HPDE6-E6E7 (cell line): Measurements from ENCODE around the gene MAN1C1.
"Not testable (repeated sequence)": the region's sequence is repeated elsewhere in the genome, so short reads cannot be mapped to it uniquely, and the experiment has no call there.

Source experiments
- DNase-seq: peaks from one replicate; pipeline ENCODE4 v3.0.0; 2011; ENCODE audit warnings: missing footprints; ENCODE audit errors: extremely low spot score

The MAN1C1 gene

DNA sequence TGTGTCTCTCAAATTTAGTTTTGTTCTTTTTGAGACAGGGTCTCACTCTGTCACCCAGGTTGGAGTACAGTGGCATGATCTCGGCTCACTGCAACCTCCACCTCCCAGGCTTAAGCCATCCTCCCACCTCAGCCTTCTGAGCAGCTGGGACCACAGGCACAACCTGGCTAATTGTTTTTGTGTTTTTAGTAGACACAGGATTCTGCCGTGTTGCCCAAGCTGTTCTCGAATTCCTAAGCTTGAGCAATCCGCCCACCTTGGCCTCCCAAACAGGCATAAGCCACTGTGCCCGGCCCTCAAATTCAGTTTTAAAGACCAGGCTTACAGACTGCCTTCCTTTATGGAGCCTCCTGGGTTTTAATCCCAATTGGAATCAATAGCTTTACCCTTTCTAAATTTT is 99.7 kb downstream of the MAN1C1 start:
- no peak for DNase-seq

DNA sequence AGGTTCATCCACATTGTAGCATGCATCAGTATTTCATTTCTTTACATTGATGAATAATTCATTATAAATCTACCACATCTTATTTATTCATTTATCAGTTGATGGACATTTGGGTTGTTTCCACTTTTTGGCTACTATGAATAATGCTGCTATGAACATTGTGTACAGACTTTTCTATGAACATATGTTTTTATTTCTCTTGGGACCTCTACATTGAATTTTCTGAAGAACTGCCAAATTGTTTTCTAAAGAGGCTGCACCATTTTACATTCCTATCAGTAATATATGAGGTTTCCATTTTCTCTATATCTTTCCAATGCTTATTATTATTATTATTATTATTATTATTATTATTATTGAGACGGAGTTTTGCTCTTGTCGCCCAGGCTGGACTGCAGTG is 102.1 kb downstream of the MAN1C1 start:
- DNase-seq = no peak

DNA sequence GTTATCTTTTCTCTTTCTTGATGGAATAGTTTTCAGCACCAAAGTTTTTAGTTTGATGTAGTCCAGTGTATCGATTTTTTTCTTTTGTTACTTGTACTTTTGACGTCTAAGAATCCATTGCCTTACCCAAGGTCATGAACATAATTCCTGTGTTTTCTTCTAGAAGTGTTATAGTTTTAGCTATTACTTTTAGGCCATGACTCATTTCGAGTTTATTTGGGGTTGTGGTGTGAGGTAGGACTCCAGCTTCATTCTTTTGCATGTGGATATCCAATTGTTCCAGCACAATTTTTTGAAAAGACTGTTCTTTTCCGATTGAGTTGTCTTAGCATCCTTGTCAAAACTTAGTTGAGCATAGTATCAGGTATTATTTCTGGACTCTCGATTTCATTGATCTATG is 104.0 kb downstream of the MAN1C1 start:
- no peak for DNase-seq

DNA sequence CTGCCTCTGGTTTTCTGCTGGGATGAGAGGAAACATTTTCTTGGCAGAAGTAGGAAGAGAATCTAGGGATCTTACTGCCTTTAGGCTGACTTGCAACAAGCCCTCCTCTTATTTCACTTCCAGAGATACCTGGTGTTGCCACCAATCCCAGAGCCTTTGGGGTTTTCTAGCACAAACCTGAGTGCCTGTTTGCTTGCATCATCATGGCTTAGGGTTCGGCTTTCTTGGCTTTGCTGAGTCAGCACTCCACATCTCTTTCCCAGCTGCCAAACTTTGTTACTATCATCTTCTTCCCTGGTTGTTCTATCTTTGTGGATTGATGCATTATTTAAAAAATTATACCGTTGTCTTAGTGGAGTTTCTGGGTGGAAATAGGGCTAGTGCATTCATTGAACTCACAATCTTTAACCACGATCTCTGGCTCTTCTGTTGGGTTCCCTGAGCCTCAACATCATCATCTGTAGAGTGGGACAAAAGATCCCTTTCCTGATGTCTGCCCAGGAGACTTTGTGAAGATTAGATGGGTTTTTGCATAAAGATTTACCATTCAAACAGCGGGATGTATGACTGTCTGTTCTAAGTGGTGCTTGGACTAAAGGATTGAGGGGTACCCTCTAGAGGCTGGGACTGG is 106.8 kb downstream of the MAN1C1 start:
- DNase-seq = no peak

DNA sequence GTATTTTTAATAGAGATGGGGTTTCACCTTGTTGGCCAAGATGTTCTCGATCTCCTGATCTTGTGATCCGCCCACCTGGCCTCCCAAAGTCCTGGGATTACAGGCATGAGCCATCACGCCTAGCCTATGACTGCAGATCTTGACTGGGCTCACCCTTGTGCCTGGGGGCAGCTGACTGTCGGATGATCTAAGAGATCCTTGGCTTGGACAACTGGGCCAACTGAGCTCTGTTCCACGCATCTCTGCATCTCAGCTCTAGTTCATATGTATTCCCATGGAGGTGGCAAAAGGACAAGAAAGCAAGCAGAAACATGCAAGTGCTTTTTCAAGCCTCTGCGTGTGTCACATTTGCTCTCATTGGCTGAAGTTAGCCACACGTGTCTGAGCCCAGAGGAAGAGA is 107.6 kb downstream of the MAN1C1 start:
- DNase-seq = no peak

DNA sequence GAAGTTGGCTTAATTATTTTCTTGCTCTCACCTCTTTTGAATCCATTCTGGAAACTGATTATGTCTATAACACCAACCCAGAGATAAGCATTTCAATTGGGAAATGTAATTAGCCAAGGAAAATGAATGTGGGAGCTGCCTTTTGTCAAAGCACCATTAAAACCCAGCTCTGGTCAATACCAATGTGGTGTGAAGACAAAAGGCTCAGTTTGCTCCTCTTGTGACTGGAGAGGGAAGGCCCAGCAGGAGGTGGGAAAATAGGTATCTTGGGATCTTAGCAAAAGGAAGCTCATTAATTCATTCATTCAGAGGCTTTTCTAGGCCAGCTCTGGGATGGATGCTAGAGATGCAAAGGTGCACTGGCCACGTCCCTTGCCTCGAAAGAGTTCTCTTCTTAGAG is 108.4 kb downstream of the MAN1C1 start:
- DNase-seq = no peak

DNA sequence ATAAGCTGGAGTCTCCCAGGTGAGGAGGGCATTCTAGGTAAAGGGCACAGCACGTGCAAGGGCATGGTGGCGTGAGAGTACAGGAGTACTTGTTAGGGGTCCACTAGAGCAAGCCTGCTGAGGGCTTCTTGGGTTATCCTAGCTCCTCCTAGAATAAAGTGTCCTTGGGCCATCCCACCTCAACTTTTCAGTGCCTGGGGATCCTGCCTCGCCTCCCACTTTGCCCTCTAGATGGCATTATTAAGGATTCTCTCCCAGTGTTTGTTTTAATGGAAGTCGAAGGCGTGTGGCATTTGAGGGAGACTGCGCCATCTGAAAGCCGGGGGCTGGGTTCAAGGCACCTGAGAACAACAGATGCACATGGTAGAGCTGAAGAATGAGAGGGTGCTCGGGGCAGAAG is 108.9 kb downstream of the MAN1C1 start:
- no peak for DNase-seq

DNA sequence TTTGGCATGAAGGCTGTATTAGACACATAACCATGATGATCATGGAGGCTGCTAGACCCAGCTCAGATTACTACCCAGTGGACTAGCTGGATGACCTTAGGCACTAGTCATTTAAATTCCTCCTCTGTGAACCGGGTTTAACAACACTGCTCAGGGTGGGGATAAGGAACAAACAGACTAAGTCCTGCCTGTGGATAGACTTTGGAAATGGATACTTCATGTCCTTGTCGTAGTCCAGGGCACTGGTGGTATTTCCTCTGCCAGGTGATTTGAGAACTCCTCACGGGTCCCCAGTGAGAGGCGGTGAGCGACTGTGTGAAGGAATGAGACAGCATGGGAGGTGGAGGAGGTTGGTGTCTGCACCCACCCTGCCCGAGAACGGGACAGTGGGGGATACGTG is 110.5 kb downstream of the MAN1C1 start:
- DNase-seq = no peak

DNA sequence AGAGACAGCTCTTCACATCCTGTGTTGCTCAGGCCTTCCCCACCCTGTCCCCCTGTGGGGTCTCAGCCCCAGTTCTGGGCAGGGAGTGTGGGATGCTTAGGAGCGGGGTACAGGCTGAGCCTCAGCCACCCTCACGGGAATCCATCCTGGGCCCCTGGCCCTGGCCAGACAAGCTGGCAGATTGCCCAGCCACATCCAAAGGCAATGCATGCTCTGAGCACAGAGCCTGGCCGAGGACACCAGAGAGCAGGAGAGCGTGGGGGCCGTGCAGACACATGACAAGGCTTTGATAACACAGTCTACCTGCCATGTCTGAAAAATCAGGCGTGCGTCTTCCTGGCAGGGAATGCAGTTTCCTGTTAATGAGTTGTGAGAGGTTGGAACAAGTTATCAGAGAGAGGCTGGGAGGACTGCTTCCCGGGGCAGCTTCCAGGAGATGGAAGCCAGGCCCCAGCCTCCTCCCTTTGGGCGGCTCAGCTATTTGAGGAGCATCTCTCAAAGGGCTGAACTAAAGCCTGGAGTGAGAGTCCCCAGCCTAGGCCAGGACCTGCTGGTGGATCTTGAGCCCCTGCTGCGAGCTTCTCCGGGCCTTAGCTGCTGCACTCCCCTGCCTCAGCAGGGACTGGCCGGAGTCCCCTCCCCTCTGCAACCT is 111.2 kb downstream of the MAN1C1 start:
- no peak for DNase-seq

DNA sequence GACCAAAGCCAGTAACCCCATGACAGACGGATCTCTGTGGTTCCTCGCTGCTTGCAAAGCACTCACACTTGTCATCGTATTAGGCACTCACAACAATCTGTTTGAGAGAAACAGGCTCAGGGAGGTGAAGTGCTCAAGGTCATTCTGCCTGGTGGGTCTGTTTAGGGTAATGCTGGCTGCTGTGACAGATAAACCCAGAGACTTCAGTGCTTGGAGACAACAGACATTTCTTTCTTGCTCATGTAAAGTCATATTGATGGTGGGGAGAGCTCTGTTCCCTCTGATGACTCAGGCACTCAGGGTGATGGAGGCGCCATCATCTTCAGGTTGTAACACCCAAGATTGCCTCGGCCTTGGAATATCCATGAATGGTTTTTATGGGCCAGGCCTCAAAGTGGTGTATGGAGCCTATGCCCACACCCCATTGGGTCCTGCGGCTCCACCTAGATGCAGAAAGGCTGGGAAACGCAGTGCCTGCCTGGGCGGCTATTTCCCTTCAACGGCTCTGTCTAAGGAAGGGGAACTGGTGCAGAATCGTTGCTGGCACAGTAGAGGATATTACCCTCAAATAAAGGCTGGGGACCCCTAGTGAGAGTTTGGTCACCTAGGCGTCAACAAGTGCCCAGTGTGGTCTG is 111.8 kb downstream of the MAN1C1 start:
- no peak for DNase-seq

DNA sequence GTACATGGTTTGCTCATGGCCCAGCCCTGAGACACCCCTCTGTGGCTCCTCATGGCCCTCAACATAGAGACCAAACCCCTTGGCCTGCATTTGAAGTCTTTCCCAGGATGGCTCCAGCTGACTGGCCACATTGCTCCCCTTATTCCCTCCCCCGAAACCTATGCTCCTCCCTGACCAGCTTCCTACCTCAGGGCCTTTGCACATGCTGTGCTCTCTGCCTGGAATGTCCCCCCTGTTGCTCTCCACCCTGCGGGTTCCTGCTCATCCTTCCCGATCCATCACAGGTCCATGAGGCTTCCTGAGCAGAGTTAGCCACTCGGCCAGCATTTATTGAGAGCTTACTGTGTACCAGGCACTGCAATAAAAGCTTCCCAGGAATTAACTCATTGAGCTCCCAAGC is 112.5 kb downstream of the MAN1C1 start:
- no peak for DNase-seq

DNA sequence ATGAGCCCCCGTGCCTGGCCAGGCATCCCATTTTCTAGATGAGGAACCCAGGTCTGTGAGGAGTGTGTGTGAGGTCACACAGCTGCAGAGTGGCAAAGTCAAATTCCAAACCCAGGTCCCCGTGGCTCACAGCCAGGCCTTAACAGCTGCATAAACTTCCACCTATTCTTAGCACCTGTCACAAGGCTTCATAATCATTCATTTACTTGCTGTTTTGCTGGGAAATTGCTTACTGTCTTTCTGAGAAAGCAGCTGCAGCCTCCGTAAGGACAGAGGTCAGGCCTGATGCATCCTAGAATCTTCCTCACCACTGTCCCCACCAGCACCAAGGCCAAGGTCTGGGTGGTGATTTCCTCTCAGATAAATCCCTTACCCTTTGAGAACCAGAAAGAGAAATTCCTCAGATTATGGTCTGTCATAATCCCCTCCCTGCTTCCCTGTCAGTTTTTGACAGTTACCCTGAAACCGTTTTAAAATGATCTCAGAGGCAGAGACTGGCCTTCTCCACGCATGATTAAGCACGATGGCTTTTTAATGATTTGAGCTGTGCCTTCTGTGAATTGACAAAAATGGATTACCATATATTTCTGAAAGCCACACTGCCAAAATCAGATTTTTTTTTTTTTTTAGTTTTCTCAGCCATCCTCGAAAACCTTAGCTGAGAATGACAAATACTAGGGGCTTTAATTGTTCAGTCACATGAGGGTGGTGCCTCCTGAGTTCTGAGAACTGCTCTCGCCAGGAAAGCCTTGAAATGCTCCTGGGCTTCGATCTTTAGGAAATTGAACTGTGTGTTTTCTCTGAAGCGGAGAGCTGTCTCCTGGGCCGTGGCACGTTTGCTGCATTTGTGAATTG is 113.4 kb downstream of the MAN1C1 start:
- no peak for DNase-seq

DNA sequence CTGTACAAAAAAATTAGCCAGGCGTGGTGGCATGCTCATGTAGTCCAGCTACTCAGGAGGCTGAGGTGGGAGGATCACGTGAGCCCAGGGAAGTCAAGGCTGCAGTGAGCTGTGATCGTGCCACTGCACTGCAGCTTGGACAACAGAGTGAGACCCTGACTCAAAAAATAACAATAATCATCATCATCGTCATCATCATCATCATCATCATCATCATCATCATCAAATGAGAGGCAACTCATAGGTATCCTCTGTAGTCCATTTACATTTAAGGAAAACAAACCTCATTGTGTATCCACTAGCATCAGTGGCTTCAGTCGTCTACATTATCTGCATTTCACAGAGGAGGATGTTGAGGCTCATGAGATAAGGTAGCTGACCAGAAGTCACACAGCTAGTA is 114.6 kb downstream of the MAN1C1 start:
- no peak for DNase-seq

DNA sequence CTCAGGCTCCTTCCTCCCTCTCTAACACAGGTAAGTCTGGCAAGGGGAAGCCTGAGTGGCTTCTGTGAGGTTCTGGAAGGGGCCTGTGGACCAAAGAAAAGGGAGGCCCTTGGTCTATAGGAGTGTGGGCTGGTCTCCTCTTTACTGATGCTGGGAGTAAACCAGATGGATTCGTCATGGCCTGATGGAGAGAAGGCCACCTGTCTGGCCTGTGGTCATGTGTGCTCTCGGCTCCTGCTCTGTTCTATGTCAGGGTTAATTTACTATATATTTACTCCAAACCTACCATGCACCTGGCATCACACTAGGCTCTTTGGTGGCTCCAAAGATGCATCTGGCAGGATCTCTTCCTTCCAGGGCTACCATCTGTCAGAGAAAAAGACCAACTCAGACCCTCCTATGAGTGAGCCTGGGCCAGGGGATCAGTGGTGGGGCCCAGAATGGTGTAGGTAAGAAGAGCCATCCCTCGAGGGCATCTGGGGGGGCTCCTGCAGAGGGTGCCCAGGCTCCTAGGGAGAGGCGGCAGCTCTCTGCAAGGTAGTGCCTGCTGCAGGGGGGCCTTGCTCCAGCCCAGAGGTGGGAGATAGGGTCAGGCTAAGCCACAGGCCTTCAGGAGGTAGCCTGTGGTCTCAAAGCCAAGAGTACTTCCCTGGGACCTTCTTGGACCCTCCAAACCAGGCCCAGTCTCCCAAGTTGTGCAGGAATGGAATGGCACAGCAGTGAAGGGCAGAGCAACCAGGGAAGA is 115.2 kb downstream of the MAN1C1 start:
- no peak for DNase-seq

DNA sequence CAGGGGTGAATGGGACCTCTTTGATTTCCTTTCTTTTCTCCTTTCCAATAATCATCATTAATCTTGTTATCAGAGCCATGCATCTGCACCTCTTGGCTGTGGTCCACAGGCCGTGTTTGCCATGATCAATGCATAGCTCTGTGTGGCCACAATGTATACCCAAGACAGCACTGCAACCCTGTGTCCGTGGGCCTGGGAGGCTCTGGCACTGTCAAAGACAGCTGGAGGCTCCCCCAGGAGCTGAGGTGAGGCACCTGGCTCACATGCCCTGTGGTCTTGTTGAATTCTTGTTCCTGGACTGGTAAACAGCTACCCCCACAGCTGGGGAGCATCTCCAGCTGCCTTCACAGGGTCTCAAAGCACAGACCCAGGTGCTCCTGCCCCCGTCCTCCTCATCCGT is 116.2 kb downstream of the MAN1C1 start:
- DNase-seq = no peak

DNA sequence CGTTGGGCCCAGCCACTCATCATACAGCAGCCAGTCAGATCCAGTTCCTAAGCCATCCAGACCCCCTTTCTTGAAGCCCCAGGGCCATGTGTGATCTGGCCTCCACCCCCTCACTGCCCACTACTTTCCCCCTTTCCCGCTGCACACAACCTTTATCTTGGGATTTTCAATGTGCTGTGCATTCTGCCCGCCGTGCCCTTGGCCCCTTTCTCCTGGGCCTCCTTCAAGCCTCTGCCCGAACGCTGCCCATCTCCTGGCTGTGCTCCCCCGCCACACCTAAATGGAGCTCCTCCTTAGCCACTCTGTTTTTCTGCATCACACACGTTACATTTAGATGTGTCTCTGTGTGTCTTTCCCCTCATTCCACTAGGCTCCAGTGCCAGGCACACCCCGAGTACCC is 116.7 kb downstream of the MAN1C1 start:
- DNase-seq = no peak

DNA sequence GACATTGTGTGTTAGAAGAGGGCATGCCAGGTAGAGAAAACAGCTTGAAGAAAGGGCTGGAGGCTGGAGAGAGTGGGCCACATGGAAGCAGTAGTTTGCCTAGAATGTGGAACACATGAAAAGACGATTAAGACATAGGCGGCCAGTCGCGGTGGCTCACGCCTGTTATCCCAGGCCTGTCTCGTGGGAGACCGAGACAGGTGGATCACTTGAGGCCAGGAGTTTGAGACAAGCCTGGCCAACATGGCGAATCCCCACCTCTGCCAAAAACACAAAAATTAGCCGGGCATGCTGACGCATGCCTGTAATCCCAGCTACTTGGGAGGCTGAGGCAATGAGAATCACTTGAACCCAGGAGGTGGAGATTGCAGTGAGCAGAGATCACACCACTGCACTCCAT is 118.4 kb downstream of the MAN1C1 start:
- not testable (repeated sequence) for DNase-seq

DNA sequence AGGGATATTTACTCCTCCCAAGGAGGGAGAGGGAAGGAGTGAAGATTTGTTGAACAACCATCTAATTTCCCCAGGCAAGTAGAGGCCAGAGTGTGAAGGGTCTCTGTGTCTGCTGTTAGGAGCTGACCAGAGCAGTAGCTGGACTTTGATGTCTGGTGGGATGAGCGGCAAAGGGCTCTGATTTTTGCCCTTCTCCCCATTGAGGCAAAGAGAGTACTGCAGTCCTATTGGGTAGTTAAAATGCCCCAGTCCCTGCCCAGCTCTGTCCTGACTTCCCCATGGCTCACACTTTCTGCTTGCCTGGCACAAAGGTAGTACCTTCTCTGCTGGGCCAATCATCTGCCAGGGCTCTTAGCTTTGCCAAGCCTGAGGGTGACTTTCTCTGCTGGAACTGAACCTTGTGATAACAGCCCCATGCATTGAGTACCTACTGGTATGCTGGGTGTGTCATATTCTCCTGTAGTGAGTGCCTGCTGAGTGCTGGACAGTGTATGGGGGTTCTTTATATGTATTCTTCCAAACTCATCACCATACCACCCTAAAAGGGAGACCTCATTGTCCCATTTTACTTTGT is 119.5 kb downstream of the MAN1C1 start:
- DNase-seq = no peak

DNA sequence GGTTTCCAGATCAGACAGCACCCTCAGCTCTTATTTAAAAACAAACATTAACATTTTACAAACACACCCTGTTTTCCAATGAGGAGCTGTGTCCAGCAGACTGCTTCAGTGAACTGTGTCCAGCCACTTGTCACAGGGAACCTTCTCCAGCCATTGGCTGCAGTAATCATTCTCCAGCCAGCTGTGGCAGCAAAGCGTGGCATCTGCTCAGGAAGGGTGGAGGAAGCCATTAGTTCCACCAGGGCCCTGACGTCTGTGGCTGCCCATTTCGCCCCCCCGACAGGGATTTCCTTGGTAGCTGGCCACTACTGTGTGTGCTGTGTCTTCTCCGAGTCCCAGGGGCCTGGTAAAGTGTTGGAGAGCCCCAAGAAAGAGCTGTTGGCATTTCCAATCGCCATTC is 120.5 kb downstream of the MAN1C1 start:
- DNase-seq = no peak

DNA sequence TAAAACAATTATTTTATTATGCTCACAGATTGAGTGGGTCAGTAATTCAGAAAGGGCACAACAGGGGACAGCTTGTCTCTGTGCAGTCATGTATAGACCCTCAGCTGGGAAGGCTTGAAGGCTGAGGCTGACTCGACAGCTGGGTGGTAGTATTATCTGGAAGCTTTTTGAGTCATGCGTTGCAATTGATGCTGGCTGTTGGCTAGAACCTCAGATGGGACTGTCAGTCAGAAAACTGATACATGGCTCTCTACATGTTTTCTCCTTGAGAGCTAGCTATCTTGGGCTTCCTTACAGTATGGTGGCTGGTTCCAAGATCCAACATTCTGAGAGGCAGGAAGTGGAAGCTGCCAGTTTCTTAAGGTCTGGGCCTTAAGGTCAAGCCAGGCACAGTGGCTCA is 121.9 kb downstream of the MAN1C1 start:
- no peak for DNase-seq

DNA sequence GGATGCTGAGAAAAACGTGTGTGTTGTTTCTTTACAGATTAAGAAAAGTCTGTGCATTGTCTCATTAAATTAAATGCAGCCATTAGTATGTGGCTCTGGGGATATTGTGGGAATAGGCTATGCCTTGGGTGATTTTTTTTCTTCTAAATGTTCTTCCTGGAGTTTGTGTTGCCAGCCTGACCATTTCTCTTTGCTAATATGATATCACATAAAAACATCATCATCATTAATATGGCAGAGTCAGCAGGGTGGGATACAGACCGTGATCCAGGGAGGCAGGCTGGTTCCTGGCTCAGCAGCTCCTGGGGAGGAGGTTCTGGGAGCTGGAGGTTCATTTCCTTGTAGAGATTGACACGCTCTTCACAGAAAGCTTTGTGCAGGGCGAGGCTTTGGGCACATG is 122.8 kb downstream of the MAN1C1 start:
- DNase-seq = no peak

DNA sequence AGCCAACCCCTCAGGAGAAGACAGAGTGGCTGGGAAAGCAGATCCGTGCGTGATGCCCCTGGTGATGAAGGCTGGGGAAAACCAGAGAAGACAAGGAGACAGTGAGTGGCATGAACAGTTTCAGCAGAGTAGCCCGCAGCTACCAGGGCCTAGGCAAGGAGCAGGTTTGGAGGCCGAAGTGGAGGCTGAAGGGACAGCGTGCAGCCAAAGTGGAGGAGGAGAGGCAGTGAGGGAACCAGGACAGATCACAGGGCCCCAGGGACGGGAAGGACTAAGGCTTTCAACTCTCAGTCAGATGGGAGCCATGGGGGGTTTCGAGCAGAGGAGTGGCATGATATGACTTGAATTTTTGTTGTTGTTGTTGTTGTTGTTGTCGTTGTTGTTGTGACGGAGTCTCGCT is 123.5 kb downstream of the MAN1C1 start:
- DNase-seq = no peak
